Left ventricle myocardium inferior (tissue), 1 donor: Measurements from ENCODE around the gene LRRC3B. TPM values are rescaled to one million over a fixed set of nuclear protein-coding genes. Genes with fewer than 3 reads are reported as not detected.

ENCODE experiments used
- DNase-seq: peaks from one replicate; pipeline ENCODE4 v3.0.0-alpha.2; 2020
- H3K27ac ChIP-seq: fragments of 200-600 bp; replicated peaks from 2 replicates; pipeline ENCODE4 v1.8.0; 2021
- H3K27me3 ChIP-seq: fragments of 200-600 bp; 2 replicates; pipeline ENCODE4 v1.8.0; 2021; ENCODE audit warnings: low read depth
- H3K36me3 ChIP-seq: fragments of 200-600 bp; 2 replicates; pipeline ENCODE4 v1.8.0; 2021
- H3K4me1 ChIP-seq: fragments of 200-600 bp; 2 replicates; pipeline ENCODE4 v1.8.0; 2021
- H3K4me3 ChIP-seq: fragments of 200-600 bp; 2 replicates; pipeline ENCODE4 v1.8.0; 2021; ENCODE audit warnings: mild to moderate bottlenecking, moderate library complexity
- H3K9me3 ChIP-seq: fragments of 200-600 bp; replicated peaks from 2 replicates; pipeline ENCODE4 v1.8.0; 2021
- CTCF ChIP-seq: fragments of 200-600 bp; IDR thresholded peaks from 2 replicates; pipeline ENCODE4 v1.8.0; 2021; ENCODE audit warnings: antibody characterized with exemption, mild to moderate bottlenecking, borderline replicate concordance
- intact Hi-C: fragments of 100-400 bp; cut with micrococcal nuclease; formaldehyde crosslinking; loops from one replicate; pipeline ENCODE4 v1.11.0; 2022
- total RNA-seq: library from RNA; stranded (reverse); fragmentation: NEBNext Ultra II Directional; extraction: Animal tissue kit (Norgen Biotek cat#: 25700); gene quantifications from one replicate; pipeline ENCODE4 v1.2.1, GENCODE V29; 2021
- donor health status: DM: no; HTN: yes; CAD: no; lungs with severe emphysema.

LRRC3B gene
- total RNA-seq, 1 donor from 2014 or later, result 0.55 TPM

- intact Hi-C loops, result no loop called here
- no peak for DNase-seq
- no peaks in the 10 kb centered on the region for H3K9me3 ChIP-seq
- H3K4me3 ChIP-seq, result no peak overlapping the region
- no peak for TF ChIP-seq CTCF
- H3K27ac ChIP-seq, result no peak overlapping the region
- H3K27me3 ChIP-seq, result no peaks in the 10 kb centered on the region
- no peaks in the 10 kb centered on the region for H3K36me3 ChIP-seq
- H3K4me1 ChIP-seq, result no peaks in the 10 kb centered on the region
Observed at GRCh38 chr3:26682406-26682805, 59.8 kb downstream of the LRRC3B start.

- Histone ChIP-seq H3K27me3 (no peaks in the 10 kb centered on the region), H3K4me3 (no peak overlapping the region), H3K27ac (no peak overlapping the region), H3K9me3 (peaks cover 8% of the 10 kb centered on the region), H3K4me1 (no peaks in the 10 kb centered on the region), H3K36me3 (no peaks in the 10 kb centered on the region)
- no peak for DNase-seq
- intact Hi-C loops, result no loop called here
- no peak for TF ChIP-seq CTCF
Observed at GRCh38 chr3:26683902-26684301, 61.3 kb downstream of the LRRC3B start.

- no peaks in the 10 kb centered on the region for H3K27me3 ChIP-seq
- intact Hi-C loops, result no loop called here
- no peaks in the 10 kb centered on the region for H3K36me3 ChIP-seq
- H3K4me3 ChIP-seq, result no peak overlapping the region
- TF ChIP-seq CTCF, result no peak
- no peaks in the 10 kb centered on the region for H3K4me1 ChIP-seq
- DNase-seq, result no peak
- H3K27ac ChIP-seq, result no peak overlapping the region
- peaks cover 8% of the 10 kb centered on the region for H3K9me3 ChIP-seq
Observed at GRCh38 chr3:26687466-26687865, 64.9 kb downstream of the LRRC3B start.

- Histone ChIP-seq H3K36me3 (no peaks in the 10 kb centered on the region), H3K27ac (no peak overlapping the region), H3K27me3 (no peaks in the 10 kb centered on the region), H3K4me3 (no peak overlapping the region), H3K9me3 (no peaks in the 10 kb centered on the region), H3K4me1 (no peaks in the 10 kb centered on the region)
- DNase-seq, result no peak
- intact Hi-C loops, result no loop called here
- no peak for TF ChIP-seq CTCF
Observed at GRCh38 chr3:26699553-26699952, 77.0 kb downstream of the LRRC3B start.

GRCh38 chr3:26703519-26703918 lies 80.9 kb downstream of the LRRC3B start:
- H3K27me3 ChIP-seq, result no peaks in the 10 kb centered on the region
- H3K4me1 ChIP-seq, result no peaks in the 10 kb centered on the region
- H3K27ac ChIP-seq, result no peak overlapping the region
- no peak overlapping the region for H3K4me3 ChIP-seq
- DNase-seq, result no peak
- no peak for TF ChIP-seq CTCF
- intact Hi-C loops, result no loop called here
- H3K9me3 ChIP-seq, result no peaks in the 10 kb centered on the region
- H3K36me3 ChIP-seq, result no peaks in the 10 kb centered on the region

GRCh38 chr3:26704736-26705135 lies 82.2 kb downstream of the LRRC3B start:
- intact Hi-C loops, result no loop called here
- H3K9me3 ChIP-seq, result no peaks in the 10 kb centered on the region
- no peaks in the 10 kb centered on the region for H3K4me1 ChIP-seq
- H3K27ac ChIP-seq, result no peak overlapping the region
- no peaks in the 10 kb centered on the region for H3K27me3 ChIP-seq
- H3K36me3 ChIP-seq, result no peaks in the 10 kb centered on the region
- TF ChIP-seq CTCF, result no peak
- no peak for DNase-seq
- H3K4me3 ChIP-seq, result no peak overlapping the region
